CD4-positive, alpha-beta T cell (primary cell): ENCODE results near the gene NCK2. TPM values are rescaled to one million over a fixed set of nuclear protein-coding genes. Genes with fewer than 3 reads are reported as not detected.

Source experiments
- ATAC-seq: fragments of 200-7000 bp; cut with Tn5 transposase; one replicate; pipeline ENCODE4 v1.10.0; 2022; ENCODE audit warnings: mild to moderate bottlenecking; ENCODE audit not compliant: poor library complexity
- CTCF ChIA-PET: fragments of 350-600 bp; sonication (Branson Sonifier 250); formaldehyde crosslinking; loops from one replicate; lab custom pipeline; 2021; ENCODE audit warnings: antibody characterized with exemption, inconsistent platforms; lab: Charles Lee
- POLR2A ChIA-PET: fragments of 350-600 bp; sonication (Branson Sonifier 250); formaldehyde crosslinking; loops from one replicate; lab custom pipeline; 2021; ENCODE audit warnings: antibody characterized with exemption, inconsistent platforms; lab: Charles Lee
- DNase-seq, 14 experiments: peaks; one replicate each; pipeline ENCODE4 v3.0.0-alpha.2; 2013 to 2020; ENCODE audit warnings: mixed read lengths in 2 of 14
- H3K27ac ChIP-seq, 2 donors: one replicate each; pipeline versions ENCODE4 v1.5.1 to v1.7.0; 2013; ENCODE audit warnings: low read length in 2 of 2, low read depth in 1 of 2, mild to moderate bottlenecking in 1 of 2
- H3K27me3 ChIP-seq, 2 experiments: 1 replicate in 1 of 2; 2 replicates in 1 of 2; pipeline versions ENCODE4 v1.6.1 to v1.7.0; 2013; ENCODE audit warnings: low read length in 2 of 2, control low read depth in 1 of 2, mild to moderate bottlenecking in 1 of 2, moderate library complexity in 1 of 2; ENCODE audit not compliant: insufficient read depth in 2 of 2, control insufficient read depth in 1 of 2
- H3K36me3 ChIP-seq: one replicate; pipeline ENCODE4 v1.6.1; 2013; ENCODE audit warnings: low read length, control low read depth; ENCODE audit not compliant: insufficient read depth
- H3K4me1 ChIP-seq: one replicate; pipeline ENCODE4 v1.6.1; 2013; ENCODE audit warnings: low read length, control low read depth; ENCODE audit not compliant: insufficient read depth
- H3K4me3 ChIP-seq: one replicate; pipeline ENCODE4 v1.5.1; 2013; ENCODE audit warnings: mild to moderate bottlenecking, low read length, moderate library complexity
- H3K9me3 ChIP-seq, 2 experiments: 1 replicate in 1 of 2; 2 replicates in 1 of 2; pipeline versions ENCODE4 v1.6.1 to v1.7.0; 2013; ENCODE audit warnings: low read length in 2 of 2, mild to moderate bottlenecking in 2 of 2, control low read depth in 1 of 2, moderate library complexity in 1 of 2; ENCODE audit not compliant: control insufficient read depth in 1 of 2, insufficient read depth in 1 of 2
- H3K27ac Mint-ChIP-seq: one replicate; pipeline ENCODE4 v1.8.0; 2020; ENCODE audit warnings: mixed read lengths
- H3K27me3 Mint-ChIP-seq: one replicate; pipeline ENCODE4 v1.8.0; 2021; ENCODE audit warnings: mixed read lengths
- H3K36me3 Mint-ChIP-seq: one replicate; pipeline ENCODE4 v1.8.0; 2021; ENCODE audit warnings: low read depth, mixed read lengths
- H3K4me1 Mint-ChIP-seq: one replicate; pipeline ENCODE4 v1.8.0; 2021; ENCODE audit warnings: low read depth, mixed read lengths
- H3K4me3 Mint-ChIP-seq: one replicate; pipeline ENCODE4 v1.8.0; 2020; ENCODE audit warnings: mild to moderate bottlenecking, mixed read lengths
- H3K9me3 Mint-ChIP-seq: one replicate; pipeline ENCODE4 v1.8.0; 2020; ENCODE audit warnings: mixed read lengths
- CTCF ChIP-seq: fragments of 200-600 bp; IDR thresholded peaks from one replicate; pipeline ENCODE4 v1.8.0; 2022; ENCODE audit warnings: antibody characterized with exemption, mild to moderate bottlenecking
- intact Hi-C, 2 experiments: fragments of 100-400 bp; cut with DNase I in 1 of 2; cut with micrococcal nuclease in 1 of 2; formaldehyde crosslinking; loops; one replicate each; pipeline versions ENCODE4 v1.15.1 to v1.9.0; 2023 to 2025; cut with DNase I, micrococcal nuclease
- total RNA-seq, 174 experiments: library from RNA in 2 of 174; stranded (reverse) in 2 of 174; gene quantifications; one replicate each; pipeline ENCODE4 v1.2.3 and lab custom pipeline; 2021 to 2026

NCK2 gene
- total RNA-seq, 2 experiments from 2014 or later: 92.1 to 92.3 TPM

GRCh38 chr2:105936954-105937353 lies 192.2 kb downstream of the NCK2 start:
- Mint-ChIP-seq H3K4me1 (no peaks in the 10 kb centered on the region), H3K4me3 (no peak overlapping the region), H3K27ac (no peak overlapping the region), H3K36me3 (peaks cover 11% of the 10 kb centered on the region), H3K27me3 (no peaks in the 10 kb centered on the region), H3K9me3 (peaks cover 4% of the 10 kb centered on the region)
- intact Hi-C loops: no loop called here
- Histone ChIP-seq H3K4me1 (peaks cover 52% of the 10 kb centered on the region), H3K27ac (no peak overlapping the region), H3K4me3 (no peak overlapping the region), H3K9me3 (peaks cover 5% of the 10 kb centered on the region in 2 experiments), H3K27me3 (no peaks in the 10 kb centered on the region), H3K36me3 (no peaks in the 10 kb centered on the region)
- no peak for DNase-seq
- CTCF ChIA-PET: interaction anchor here (1.4 kb wide), 1 partner anchor 14 kb away, joined by 3 read pairs; no protein-coding TSS in a partner anchor
- no peak for ATAC-seq
- POLR2A ChIA-PET: interaction anchor here (1.0 kb wide), 1 partner anchor 158 kb away, joined by 4 read pairs; no protein-coding TSS in a partner anchor
- no peak for TF ChIP-seq CTCF

- intact Hi-C loops: no loop called here
- H3K4me3 ChIP-seq: no peak overlapping the region
- ChIA-PET CTCF (interaction anchor here (1.4 kb wide), 1 partner anchor 15 kb away, joined by 3 read pairs; no protein-coding TSS in a partner anchor), POLR2A (interaction anchor here (1.0 kb wide), 1 partner anchor 157 kb away, joined by 4 read pairs; no protein-coding TSS in a partner anchor)
- peaks cover 5% of the 10 kb centered on the region in 2 experiments for H3K9me3 ChIP-seq
- H3K27me3 ChIP-seq: no peaks in the 10 kb centered on the region
- ATAC-seq (no peak), DNase-seq (no peak)
- Mint-ChIP-seq H3K27ac (peak overlapping the region; percentile 49), H3K9me3 (peaks cover 4% of the 10 kb centered on the region), H3K4me3 (no peak overlapping the region), H3K27me3 (no peaks in the 10 kb centered on the region), H3K4me1 (no peaks in the 10 kb centered on the region), H3K36me3 (peaks cover 11% of the 10 kb centered on the region)
- H3K27ac ChIP-seq: no peak overlapping the region
- peaks cover 45% of the 10 kb centered on the region for H3K4me1 ChIP-seq
- no peak for TF ChIP-seq CTCF
- no peaks in the 10 kb centered on the region for H3K36me3 ChIP-seq
Observed at GRCh38 chr2:105937498-105938097, 192.9 kb downstream of the NCK2 start.
